Nasal cavity respiratory epithelium epithelial cell of viscerocranial mucosa (primary cell): ENCODE measurements around the gene YIPF7. TPM values are rescaled to one million over a fixed set of nuclear protein-coding genes. Genes with fewer than 3 reads are reported as not detected.

Source experiments
- total RNA-seq: library from RNA; depleted of rRNA; stranded (reverse); fragments of >200 nt; gene quantifications from 2 replicates; pipeline ENCODE4 v1.2.3, GENCODE V29; 2014

Gene YIPF7
- total RNA-seq, result not detected in 2 replicates

GRCh38 chr4:44651425-44651824, at the start of gene YIPF7:
Gene YIPF7 (minus strand): TSS chr4:44651625. CDS start chr4:44650100, 1,525 bp downstream.

GRCh38 chr4:44678094-44679041, 26.9 kb upstream of the YIPF7 start, which contains the start of gene GUF1:
Gene GUF1 (plus strand): TSS chr4:44678420. CDS start chr4:44678623, 203 bp downstream.

Other genes starting within 250 kb of the YIPF7 start
- under 0.01 TPM in 2 replicates for gene KCTD8, start 202.8 kb downstream of the YIPF7 start, total RNA-seq
- 27.0 and 31.0 TPM in 2 replicates for gene GUF1, start 26.8 kb upstream of the YIPF7 start, total RNA-seq
- gene GNPDA2, start 74.9 kb upstream of the YIPF7 start, total RNA-seq, result 14.7 and 15.4 TPM in 2 replicates